ENCODE results near the gene PSMC6. TPM values are rescaled to one million over a fixed set of nuclear protein-coding genes. Genes with fewer than 3 reads are reported as not detected.

Gene PSMC6
- 394 and 567 TPM in 2 replicates for total RNA-seq (2014; rRNA removed; shearing (Covaris generic))

DNA sequence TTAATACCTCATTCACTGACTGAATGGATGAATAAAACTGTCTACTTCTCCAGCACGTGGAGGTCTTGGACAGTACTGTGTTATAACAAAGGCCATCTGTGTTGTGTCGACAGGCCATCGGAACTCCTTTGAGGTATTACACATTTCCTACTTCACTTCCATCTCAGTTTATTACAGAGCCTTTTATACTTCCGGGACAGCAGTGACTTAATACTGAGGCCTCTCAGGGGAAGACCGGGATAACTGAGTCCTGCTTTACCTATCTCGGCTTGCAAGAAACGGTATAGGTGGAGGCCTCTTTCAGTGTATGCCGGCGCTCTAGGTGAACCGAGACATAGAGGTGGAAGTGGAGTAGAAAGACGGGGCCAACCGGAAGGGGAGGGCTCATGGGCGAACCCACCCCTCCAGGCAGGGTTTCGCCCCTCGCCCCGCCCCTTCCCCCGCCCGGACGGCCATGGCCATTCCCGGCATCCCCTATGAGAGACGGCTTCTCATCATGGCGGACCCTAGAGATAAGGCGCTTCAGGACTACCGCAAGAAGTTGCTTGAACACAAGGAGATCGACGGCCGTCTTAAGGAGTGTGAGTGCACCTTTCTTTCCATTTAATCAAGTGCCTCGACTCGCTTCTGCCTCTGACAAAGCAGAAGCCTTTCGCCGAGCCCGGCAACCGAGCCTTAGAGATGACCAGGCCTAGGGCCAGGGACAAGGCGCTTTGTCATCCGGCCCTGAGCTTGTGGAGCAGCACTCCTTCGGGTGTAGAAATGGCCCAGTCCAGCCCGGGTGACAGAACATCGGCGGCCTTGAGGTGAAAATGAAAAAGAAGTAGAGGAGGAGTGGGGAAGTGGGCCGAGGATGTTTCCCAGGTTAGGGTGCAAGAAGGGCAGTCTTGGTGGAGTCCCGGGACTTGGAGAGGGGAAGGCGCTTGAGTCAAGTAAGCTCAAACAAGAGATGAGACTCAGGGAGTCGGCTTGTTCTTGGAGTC is at the start of gene PSMC6:
Gene PSMC6, plus strand, starts transcription at position 477 of the 983 bp plus-strand sequence. Its CDS starts 20 bp downstream, at position 497.
- peak; percentile 97 for DNase-seq (ENCODE audit: low read depth)

DNA sequence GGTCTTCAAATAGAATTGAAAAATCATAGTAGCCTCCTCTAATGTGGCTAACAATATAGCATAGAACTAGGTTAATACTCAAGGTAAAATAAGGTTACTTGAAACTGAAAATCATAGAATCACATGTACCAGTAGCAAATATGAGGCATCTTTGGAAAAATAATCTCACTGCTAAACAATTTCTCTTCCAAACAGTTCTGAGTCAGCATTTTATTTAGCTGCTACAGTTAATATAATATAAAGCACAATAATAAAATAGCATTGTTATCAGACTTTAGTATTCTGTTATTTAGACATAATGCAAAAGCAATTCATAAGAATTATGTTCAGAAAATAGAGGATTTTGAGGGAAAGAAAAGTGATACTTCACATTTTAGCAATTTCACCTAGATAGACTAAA is 46.7 kb upstream of the PSMC6 start:
- no peak for DNase-seq (ENCODE audit: low read depth)

DNA sequence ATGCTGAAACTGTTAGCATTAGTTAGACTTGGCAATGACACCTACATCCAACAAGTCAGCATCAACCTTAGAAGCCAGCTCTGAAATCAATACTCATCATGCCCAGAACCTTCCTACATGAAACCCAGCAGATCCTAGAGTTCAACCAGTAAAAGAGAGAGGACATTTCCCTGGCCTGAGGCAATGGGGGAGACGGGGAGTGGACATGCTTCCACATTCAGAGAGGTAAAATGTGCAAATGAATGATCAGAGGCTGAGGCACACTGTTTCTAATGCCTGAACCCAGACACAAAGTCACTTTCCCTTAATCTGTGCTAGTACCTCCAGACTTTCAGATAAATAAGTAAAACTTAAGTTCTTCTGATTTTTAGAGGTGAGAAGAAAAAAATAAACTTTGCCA is 46.2 kb upstream of the PSMC6 start:
- no peak for DNase-seq (ENCODE audit: low read depth)

DNA sequence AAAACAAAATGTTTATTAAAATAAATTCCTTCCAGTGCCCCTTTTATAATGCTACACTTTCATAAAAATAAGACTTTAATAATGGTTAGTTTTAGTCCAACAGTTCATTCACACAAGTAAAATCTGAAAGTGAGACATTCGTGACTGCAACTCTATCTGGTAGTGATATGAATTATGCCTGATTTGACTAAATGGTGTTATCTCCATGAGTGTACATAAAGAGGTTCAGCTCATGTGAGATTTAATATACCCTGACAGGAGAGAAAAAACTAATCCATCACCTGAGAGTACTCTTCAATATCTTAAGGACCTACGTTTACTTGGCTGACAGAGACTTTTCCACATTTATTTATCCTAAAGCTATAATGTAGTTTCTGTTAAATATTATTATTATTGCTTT is 45.7 kb upstream of the PSMC6 start:
- DNase-seq (ENCODE audit: low read depth): no peak

DNA sequence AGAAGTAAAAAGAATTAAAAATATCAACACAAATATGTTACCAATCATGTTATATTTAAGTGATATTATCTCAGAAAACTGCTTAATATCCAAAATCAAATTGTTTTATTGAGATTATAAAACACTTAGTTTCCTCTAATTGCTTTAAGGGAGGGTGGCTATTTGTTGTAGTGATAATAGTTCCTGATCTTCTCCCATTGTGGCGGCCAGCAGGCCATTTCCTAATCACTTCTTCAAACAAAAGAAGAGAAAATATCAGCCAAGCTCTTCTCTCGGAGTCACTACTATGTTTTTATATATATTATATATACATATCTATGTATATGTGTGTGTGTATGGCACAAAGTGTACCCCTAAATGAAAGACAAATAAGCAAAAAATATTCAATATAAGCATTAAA is 43.1 kb upstream of the PSMC6 start:
- no peak for DNase-seq (ENCODE audit: low read depth)

DNA sequence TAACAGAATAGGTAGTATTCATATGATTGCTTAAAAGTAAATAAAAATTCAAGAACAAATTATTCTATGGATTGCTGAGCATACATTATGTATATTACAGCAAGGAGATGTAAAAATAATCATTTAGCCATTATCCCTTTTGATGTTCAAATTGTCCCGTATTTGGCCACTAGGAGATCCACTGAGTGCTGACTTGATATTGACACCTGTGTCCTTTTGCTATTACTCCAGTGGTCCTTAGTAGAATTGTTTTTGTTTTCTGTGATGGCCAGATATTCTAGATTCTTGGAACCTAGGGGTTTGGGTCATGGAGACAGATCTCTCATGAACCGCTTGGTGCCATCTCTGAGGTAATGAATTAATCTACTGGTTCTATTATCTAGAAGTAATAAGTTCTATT is 28.4 kb upstream of the PSMC6 start:
- DNase-seq (ENCODE audit: low read depth): no peak

DNA sequence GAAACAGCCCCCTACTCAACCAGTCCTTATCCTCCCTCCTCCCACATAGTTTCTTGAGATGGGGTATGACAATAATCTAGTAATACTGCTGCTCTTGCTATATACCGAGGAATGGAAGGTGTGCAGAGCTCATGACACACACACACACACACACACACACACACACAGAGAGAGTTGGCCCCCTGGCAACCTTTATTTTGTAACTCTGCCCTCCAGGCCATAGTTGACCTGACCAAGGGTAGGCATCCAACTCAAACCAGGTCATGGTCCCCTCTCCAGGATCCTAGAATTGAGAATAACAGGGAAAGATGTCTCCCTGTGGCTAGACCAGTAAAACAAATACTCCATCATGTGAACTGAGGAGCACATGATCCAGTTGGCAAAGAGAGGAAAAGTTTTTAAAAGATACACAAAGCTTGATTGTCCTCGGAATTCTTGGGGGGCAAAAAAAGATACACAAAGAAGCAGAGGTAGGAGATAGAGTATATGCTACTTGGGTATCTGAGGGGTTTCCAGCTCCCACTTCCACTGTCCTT is 22.9 kb upstream of the PSMC6 start:
- no peak for DNase-seq (ENCODE audit: low read depth)

DNA sequence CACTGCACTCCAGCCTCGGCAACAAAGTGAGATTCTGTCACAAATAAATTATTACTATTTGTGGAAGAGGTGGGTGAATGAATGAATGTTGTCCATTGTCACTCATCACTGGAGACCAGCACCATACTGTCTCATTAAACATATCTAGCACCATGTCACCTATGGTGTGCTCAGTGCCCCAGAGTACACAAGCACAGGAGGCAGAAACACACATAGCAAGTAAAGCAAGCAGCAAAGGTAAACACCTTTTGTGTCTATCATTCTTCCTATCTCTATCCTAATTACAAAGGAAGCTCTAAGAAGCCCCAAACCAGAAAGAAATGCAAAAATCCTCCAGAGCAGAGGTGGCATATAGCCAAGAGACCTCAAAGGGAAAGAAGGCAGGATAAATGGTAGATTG is 20.8 kb upstream of the PSMC6 start:
- DNase-seq (ENCODE audit: low read depth): no peak

DNA sequence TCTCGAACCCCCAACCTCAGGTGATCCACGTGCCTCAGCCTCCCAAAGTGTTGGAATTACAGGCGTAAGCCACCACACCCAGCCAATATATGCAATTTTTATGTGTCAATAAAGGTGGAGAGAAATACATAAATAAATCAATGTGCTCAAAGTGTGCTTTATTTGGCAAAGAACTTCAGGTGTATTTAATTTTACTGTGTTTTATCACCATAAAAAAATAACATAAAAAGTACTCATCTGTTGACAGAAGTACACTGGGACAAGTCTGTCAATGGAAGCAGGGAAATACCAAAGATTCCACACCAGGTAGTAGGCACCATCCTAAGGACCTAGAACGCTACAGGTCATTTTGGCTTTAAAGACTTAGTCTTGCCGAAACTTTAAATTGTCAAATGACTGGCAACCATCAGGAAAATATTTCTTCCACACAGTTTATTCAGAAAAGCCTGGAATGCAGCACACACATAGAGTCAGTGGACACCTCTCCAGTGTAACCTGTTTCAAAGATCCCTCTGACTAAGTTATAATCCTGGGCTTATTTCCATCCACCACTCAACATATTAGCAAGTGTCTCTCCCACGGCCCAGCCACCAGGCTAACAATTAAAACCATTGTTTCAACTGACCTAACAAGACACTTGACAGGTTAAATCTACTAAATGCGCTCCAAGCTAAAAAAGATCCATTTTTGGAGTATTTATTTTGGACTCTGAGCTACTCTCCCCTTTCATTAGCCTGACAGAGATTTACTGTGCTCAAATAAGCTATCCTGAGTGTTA is 15.8 kb upstream of the PSMC6 start:
- no peak for DNase-seq (ENCODE audit: low read depth)

DNA sequence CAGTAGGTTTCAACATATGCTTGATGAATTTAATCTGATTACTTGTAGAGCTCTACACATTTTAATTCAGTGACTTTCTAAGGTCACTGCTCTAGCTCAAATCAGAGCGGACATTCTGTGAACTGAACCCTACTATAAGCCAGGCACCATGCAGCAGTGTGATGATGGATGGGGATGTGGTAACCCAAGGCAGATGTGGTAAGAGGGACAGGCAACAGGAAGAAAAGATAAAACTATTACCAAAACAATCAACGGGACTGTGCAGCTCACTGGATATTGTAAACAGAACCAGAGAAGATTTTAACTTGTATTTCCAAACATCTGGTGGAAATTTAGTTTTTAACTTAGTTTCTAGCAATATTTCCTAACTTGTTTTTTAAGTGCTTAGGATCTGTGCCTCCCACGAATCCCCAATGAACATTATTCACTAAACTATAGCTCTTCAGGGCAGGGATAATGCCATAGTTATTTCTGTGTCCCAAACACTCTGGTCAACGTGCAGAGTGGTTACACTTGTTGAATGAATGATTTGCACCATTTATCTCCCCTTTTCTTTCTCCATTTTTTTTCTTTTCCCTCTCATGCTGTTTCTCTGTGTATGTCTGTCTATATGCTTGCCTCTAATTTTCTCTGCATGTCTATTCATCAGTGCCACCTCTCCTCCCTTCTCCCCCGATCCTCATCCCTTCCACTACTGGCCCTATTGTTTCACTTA is 14.6 kb upstream of the PSMC6 start:
- no peak for DNase-seq (ENCODE audit: low read depth)

DNA sequence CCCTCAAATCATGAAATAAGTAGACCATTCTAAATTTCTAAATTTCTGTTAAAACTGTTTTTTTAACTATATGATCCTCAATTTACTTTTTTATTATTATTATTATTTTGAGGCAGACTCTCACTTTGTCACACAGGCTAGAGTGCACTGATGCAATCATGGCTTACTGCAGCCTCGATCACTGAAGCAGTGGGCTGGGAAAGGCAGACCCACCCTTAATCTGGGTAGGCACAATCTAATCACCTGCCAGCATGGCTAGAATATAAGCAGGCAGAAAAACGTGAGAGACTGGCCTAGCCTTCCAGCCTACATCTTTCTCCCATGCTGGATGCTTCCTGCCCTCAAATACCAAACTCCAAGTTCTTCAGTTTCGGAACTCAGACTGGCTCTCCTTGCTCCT is 14.0 kb upstream of the PSMC6 start:
- no peak for DNase-seq (ENCODE audit: low read depth)

DNA sequence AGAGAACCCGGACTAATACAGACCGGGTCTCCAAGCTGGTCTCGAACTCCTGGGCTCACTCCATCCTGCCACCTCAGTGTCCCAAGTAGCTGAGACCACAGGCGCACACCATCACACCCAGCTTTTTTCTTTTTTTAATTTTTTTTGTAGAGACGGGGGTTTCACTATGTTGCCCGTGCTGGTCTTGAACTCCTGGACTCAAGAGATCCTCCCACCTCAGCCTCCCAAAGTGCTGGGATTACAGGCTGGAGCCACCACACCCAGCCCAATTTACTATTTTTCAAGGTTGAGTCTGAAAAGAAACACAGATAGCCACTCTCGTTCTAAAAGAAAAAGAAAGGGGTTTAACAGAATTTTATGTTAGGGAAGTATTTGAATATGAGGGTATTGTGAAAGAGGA is 13.5 kb upstream of the PSMC6 start:
- no peak for DNase-seq (ENCODE audit: low read depth)

DNA sequence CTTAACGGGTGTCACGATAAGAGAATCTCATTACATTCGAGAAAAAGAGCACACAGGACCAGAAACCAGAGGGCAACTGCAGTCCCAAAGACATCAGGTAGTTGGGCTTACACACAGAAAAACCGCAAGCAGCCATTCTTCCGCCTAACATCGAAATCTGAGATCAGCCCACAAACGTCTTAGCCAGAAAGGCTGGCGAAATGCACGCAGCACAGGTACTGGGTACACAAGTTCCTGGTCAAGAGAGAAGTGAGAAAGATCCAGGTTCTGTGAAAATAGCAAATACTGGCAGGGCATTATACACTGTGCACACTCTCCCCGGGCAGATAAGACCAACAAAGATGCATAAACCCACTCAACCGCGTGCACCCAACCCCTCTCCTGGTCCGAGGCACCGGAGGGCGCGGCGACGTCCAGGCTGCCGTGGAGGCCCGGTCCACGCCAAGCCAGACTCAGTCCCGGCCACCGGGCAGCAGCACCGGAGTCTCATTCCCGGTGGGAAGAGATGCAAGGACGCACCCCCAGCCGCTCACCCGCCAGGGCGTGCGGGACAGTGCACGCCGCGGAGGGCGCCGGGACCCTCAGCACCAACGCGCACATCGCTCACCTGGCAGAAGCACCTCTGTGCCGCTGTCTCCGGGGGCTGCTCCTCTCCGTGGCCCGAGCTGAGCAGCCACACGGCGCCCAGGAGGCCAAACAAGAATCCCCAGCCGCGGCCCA is 12.1 kb upstream of the PSMC6 start:
- DNase-seq (ENCODE audit: low read depth): peak; percentile 68

DNA sequence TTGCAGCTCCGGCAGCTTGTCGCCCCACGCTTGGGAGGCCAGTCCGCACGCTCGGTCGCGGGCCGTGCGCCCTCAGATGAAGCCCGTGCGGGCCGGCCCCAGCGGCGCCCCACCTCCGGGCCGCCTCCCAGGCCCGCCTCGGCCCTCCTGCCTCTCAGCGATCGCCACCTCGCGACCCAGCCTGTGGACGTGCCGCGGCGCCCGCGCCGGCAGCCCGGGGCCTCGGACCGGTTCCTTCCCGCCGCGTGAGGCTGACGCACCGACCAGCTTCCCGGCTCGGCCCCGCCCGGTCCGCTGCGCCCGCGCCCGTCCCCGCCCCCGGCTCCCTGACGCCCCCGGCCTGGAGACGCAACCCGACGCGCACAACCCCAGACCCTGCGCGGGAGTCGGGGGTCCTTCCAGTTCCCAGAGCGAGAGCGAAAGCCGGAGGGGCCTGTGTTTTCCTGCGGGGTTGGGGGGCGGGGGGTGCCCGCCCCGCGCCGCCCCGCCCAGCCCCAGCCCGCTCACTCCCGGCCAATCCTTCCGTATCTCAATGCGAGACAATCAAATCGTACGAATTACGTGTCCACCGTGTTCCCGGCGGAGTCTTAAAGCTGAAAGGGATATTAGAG is 11.4 kb upstream of the PSMC6 start, which contains the start of gene ERO1A:
Gene ERO1A, minus strand, starts transcription at position 78 of the 611 bp plus-strand sequence. Its CDS starts 77 bp downstream, at position 1.
- DNase-seq (ENCODE audit: low read depth): peak; percentile 88

DNA sequence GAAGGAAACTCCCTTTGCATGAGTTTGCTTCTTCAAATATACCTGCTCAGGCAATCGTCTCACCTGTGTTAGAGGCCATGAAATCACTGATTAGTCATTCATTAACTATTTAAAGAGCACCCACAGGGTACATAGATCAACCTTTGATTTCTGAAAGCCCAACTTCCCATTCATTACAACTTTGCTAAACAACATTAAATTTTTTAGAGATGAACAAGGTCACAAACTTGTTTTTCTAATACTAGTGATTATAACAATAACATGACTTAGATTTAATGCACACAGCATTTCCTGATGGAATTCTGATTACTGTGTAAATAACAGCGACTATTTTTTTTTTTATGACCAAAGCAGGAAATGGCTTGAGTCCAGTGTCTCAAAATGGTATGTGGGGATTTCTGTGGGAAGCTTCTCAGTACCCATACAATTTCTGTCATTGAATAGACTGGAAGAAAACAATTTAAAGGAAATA is 6.3 kb upstream of the PSMC6 start:
- peak; percentile 23 for DNase-seq (ENCODE audit: low read depth)

DNA sequence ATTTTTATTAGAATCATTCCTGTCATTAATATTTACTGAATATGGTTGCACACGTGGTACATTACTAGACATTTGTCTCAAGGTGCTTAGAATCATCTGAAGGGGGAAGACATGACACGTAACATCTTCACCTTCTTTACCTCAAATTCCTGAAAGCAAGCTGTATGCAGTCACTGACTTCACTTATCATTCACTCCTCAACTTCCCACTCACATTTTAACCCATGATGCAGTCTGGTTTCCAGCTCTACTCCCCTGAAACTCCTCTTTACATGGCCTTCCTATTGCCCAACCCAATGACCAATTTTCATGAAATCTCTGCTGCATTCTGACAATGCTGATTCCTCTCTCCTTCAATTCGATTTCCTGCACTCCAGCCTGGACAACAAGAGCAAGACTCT is 5.8 kb upstream of the PSMC6 start:
- no peak for DNase-seq (ENCODE audit: low read depth)

DNA sequence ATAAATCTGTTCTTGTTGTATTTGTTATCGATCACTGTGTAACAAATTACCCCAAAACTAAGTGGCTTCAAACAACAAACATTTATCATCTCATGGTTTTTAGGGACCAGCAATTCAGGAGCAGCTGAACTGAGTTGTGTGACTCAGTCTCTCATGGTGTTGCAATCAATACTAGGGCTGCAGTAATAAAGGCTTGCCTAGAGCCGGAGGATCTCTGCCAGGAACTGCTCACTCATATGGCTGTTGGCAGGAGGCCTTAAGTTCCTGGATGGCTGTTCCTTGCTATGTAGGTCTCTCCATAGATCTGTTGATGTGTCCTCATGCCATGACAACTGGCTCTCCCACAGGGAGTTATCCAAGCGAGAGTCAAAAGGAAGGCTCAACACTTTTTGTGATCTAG is 3.8 kb upstream of the PSMC6 start:
- DNase-seq (ENCODE audit: low read depth): peak; percentile 62

DNA sequence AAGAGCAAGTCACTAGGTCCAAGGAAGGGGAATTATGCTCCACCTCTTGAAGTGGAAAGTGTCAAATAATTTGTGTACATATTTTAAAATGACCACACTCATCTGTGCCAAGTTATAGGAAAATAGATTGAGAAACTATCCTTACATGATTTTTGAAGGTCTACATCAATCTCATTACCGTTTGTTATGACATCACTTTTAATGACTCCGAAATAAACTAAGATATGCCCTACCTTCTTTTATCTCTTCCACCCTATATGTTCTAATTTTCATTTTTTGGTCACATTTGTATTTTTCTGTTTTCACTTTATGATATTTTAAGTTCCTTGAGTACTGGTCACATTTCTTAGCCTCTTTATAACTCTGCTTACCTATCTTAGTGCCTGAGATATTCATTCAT is 3.3 kb upstream of the PSMC6 start:
- DNase-seq (ENCODE audit: low read depth): no peak

DNA sequence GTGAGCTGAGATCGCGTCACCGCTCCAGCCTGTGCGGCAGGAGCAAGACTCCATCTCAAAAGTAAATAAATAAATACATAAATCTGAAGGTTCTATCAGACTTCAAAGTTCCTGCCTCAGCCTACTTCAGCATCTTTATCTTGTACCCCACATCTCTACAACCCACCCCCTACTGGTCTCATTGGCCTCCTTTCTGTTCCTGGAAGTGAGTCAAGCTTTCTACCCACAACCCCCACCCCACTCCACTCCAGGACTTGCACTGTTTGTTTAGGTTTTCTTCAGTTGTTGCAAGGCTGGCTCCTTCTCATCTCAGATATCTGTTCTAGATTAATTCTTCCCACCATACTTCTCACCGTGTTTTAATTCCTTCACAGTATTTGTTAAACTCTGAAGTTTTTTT is 714 bp upstream of the PSMC6 start:
- peak; percentile 49 for DNase-seq (ENCODE audit: low read depth)

DNA sequence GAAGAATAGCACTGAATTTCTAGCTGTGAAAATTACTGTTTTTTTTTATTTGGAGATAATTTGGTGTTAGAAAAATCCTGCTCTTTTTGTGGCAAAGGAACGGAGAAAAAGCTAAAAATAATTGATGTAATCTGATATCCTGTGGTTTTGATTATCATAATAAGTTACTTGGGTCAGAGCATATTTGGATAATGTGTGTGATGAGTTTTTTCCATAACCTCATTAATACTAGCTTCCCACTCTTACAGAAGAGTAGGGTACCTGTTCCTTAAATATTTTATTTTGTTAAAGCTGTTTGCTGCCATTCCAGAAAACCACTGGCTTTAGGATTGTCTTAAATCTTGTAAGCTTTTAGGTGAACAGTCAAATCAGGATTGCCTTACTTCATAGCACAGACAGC is 4.7 kb downstream of the PSMC6 start:
- DNase-seq (ENCODE audit: low read depth): no peak

Measured in Daoy (cell line).